Astrocyte of the cerebellum (primary cell): ENCODE results near the gene ALOX5.

Experiments used
- DNase-seq: peaks from one replicate; pipeline ENCODE4 v3.0.0-alpha.2; 2011; ENCODE audit warnings: low read depth
- H3K4me3 ChIP-seq: 2 replicates; pipeline ENCODE4 v1.5.1; 2011; ENCODE audit warnings: mild to moderate bottlenecking, low read depth, low read length, moderate library complexity
- in situ Hi-C: cut with HindIII; loops from 2 replicates; pipeline ENCODE4 v1.10.0; 2017; ENCODE audit warnings: low sequenced_read_pairs
- TF ChIP-seq, protein P1 (sequence below): IDR thresholded peaks from 2 replicates; pipeline ENCODE4 v1.5.1; 2012; ENCODE audit warnings: low read length, low read depth, moderate library complexity, mild to moderate bottlenecking; ENCODE audit errors: missing control alignments

ALOX5 gene

GRCh38 chr10:45371560-45371959, 2.5 kb upstream of the ALOX5 start:
- TF ChIP-seq, protein P1, sequence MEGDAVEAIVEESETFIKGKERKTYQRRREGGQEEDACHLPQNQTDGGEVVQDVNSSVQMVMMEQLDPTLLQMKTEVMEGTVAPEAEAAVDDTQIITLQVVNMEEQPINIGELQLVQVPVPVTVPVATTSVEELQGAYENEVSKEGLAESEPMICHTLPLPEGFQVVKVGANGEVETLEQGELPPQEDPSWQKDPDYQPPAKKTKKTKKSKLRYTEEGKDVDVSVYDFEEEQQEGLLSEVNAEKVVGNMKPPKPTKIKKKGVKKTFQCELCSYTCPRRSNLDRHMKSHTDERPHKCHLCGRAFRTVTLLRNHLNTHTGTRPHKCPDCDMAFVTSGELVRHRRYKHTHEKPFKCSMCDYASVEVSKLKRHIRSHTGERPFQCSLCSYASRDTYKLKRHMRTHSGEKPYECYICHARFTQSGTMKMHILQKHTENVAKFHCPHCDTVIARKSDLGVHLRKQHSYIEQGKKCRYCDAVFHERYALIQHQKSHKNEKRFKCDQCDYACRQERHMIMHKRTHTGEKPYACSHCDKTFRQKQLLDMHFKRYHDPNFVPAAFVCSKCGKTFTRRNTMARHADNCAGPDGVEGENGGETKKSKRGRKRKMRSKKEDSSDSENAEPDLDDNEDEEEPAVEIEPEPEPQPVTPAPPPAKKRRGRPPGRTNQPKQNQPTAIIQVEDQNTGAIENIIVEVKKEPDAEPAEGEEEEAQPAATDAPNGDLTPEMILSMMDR, result no peak
- in situ Hi-C loops, result no loop called here
- no peak overlapping the region for H3K4me3 ChIP-seq
- DNase-seq, result no peak

DNA sequence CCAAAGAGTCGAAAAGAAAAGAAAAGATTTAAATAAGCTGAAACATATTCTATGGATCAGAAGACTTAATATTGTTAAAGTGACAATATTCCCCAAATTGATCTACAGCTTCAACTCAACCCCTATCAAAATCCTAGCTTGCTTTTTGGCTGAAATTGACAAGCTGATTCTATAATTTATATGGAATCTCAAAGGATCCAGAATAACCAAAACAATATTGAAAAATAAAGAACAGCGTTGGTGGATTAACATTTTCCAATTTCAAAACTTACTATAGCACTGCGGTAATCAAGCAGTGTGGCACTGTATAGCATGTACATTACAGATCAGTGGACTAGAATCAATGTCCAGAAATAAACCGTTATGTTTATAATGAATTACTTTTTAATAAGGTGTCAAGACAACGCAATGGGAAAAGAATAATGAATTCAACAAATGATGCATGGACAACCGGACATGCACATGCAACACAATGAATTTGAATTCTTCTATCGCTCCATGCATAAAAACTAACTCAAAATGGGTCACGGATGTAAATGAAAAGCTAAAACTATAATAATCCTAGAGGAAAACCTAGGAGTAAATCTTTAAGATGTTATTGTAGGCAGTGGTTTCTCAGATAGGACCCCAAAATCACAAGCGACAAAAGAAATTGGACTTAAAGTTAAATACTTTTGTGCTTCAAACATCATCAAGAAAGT, 1.6 kb upstream of the ALOX5 start:
- TF ChIP-seq, protein P1, result no peak
- in situ Hi-C loops, result no loop called here
- H3K4me3 ChIP-seq, result no peak overlapping the region
- no peak for DNase-seq

DNA sequence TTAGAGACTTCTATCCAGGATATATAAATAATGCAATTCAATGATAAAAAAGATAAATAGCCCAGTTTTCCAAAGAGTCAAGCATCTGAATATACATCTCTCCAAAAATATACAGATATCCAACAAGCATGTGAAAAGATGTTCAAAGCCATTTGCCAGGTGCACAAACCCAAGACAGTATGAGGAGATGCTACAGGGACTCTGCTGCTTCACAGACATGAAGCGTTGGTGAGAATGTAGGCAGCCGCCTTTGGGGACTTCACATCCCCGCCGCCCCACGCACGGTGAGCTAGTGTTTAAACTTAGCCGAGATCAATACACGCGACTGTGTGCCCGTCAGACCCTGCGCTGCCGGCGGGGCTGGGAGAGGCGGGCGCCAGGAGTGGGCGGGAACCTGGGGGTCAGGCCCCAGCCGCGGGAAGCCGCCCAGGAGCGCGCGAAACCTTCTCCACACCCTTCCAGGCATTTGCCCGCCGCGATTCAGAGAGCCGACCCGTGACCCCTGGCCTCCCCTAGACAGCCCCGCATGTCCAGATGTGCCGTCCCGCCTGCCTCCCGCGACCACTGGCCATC, 927 bp upstream of the ALOX5 start:
- no peak for DNase-seq
- TF ChIP-seq, protein P1, result no peak
- in situ Hi-C loops, result no loop called here
- no peak overlapping the region for H3K4me3 ChIP-seq

DNA sequence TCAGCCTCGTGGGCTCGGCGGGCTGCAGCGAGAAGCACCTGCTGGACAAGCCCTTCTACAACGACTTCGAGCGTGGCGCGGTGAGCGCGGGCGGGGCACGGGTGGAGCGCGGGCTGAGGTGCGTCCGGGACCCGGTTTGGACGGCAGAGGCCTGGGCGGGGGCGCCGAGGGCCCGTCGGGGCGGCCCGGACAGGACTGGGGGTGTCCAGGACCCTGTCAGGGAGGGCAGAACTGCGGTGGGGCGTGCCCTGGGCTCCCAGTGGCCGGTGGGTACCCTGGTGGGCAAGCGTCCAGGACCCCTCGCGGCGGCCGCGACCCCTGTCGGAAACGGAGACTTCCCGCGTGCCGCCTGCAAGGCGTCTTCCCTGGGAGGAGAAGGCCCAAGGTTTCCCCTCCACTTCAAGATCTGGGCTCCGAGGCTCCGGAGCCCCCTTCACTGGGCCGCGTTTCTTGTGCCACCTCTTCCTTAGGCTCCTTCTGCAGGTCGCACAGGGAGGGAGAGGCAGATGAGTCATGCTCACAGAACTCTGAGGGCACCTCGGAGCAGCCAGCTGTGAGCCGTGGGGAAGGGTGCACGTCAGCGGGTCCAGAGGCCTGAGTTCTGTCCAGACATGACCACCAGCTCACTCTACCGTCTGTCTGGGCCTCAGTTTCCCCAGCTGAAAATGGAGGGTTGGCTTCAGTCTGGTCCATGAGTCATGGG, 485 bp downstream of the ALOX5 start:
- TF ChIP-seq, protein P1, result no peak
- no peak for DNase-seq
- in situ Hi-C loops, result no loop called here
- peak overlapping the region; percentile 22 for H3K4me3 ChIP-seq

- DNase-seq, result no peak
- TF ChIP-seq, protein P1, result no peak
- in situ Hi-C loops, result no loop called here
- H3K4me3 ChIP-seq, result no peak overlapping the region
These were observed 1.1 kb downstream of the ALOX5 start for GRCh38 chr10:45375101-45375500.

- H3K4me3 ChIP-seq, result no peak overlapping the region
- TF ChIP-seq, protein P1, result no peak
- in situ Hi-C loops, result no loop called here
- no peak for DNase-seq
These were observed 1.8 kb downstream of the ALOX5 start for GRCh38 chr10:45375716-45376231.
